HG03575 (cell line): ENCODE measurements around the gene CHD6.

Experiments used
- ATAC-seq: cut with Tn5 transposase; IDR thresholded peaks from one replicate; pipeline ENCODE4 v1.9.1; 2021; ENCODE audit not compliant: unreplicated experiment, insufficient number of reproducible peaks, low FRiP score; ENCODE audit errors: extremely low read depth

The CHD6 gene

DNA sequence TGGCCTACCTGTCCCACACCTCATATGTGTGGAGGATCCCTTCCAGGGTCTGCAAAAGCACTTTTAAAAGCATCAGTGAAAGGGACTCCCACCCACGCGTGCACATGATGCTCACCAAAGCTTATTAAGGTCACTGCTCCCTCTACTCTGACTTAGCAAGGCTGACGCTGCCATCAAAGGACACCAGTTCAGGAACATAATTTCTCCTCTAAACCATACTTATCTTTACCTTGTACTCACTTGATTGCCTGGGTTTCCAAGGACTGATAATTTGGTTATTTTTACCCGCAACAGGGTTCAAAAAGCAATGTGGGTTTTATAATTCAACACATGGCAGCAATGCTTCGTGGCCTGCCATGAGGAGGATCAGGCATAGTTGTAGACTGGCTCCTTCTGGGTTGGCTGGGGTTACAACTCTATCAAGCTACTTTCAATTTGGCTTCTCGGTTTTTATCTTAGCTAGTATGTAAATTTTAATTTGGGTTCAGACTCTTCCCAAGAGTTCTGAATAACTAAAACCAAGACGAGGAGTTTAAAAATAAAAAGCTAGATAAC, 199.4 kb downstream of the CHD6 start:
- no peak for ATAC-seq

DNA sequence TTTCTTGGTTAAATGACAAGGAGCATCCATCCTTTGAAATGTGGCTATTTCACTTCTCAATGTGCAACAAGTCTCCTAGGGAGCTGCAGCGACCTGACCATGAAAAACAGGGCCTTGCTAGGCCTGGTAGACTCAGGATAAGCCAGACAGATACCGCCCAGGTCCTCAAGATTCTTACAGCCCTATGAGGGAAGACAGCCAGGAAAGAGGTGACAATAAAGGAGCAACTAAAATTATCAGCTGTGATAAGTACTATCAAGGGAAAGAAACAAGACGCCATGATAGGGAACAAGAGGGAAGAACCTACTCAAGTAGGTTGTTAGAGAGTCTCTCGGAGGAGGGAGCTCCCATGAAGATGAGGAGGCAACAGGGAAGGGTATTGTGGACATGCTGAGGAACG, 200.1 kb downstream of the CHD6 start:
- no peak for ATAC-seq

DNA sequence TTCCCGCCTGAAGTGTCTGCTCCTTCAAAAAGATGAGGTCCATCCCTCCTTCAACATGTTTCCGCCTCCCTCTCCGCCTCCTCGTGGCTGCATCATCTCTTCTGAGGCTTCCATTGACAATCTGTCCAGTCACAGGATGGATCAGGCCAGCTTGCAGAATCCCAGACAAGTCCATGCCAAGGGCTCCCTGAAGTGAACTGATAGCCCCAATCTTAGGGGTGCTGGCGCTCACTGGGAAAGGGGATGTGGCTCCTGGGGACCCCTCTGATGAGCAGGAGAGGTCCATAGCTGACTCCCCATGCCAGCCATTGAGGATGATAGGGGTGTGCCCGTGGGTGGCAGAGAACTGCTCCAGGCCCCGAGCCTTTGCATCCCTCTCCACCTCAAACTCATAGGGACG, 203.0 kb downstream of the CHD6 start:
- no peak for ATAC-seq

DNA sequence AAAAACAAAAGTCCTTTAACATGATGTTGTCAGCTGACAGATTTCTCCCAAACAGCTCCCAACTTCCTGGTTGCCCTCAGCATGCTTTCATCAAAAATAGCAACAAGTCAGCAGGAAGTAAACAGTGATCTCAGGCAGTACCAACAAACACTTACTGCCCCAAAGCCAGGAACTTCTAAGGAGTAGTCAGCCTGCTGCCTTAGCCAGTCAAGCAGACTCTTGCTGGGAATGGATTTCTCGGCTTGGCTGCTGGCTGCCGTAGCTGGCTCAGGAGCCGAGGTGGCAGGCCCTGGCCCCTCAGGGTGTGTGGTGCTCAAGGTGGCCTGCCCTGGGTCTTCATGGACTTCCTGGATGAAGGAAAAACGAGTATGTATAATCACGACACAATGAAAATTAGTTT, 205.0 kb downstream of the CHD6 start:
- ATAC-seq = no peak

DNA sequence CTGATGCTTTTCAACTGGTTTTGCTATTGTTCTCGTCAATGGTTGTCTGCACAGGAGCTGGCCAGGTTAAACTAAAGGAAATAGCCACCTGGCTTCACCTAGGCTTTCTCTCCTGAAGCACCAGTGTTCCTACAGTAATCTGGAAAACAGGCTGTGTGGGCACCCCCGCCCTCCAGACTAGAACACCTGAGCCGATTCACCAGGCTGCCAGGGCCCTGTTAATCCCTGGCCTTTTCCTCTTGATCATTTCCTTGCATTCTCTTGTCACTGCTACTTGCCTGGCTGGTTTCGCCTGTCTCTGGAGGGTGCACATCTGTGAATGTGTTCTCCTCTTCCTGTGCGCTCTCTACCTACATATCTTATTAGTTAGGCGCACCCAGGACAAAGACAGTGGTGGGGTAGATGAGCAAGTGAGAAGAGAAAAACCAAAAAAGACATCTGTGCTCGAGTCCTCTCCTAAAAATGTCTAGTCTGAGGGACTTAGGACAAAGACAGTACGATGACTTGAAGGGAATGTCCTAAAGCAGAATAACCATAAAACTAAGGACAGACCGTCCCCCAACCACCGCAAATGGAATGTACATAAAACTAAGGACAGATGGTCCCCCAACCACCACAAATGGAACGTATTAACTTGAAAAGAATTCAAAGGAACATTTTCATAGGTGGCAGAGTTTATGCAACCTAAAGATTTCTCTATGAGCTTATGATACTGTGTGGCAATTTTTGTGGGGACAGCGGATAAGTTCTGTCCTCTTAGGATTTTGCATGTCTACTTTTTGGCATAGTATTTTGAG, 205.7 kb downstream of the CHD6 start:
- no peak for ATAC-seq

DNA sequence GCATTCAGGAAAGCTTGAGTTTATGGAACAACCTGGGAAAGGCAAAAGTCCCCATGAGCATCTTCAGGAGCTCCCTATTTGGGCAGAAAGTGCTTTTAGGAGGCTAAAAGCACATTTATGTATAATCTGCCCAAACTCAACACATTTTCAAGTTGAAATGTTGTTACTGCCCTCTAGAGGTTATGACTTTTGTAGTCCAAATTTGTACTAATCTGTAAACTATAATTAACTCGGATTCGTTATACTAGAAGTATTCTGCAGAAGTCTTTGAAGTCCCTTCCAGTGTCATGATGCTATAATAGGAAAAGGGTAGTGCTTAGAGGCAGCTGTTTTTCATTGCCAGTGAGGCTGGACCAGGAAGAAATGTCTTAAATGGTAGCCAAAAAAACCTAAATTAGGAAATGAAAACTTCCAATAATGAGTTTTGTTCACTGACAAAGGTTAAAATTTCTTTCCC, 206.8 kb downstream of the CHD6 start:
- no peak for ATAC-seq

DNA sequence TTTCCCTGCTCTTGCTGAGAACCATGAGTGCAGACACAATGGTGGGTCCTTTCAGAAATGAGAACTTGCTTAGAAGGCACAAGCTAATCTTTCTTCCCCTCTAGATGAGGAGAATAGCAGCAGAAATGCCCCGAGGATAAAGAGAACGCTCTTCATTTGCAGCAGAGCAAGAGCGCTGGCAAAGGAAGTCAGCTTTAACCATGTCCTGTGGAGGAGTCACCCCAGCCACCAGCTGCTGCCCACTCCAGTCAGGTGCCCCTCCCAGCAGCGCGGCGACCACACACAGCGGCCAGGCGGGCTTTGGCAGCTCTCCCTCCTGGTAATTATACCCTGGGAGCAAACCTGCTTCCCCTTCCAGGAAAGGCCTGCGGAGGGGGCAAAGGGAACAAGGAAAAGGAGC, 209.2 kb downstream of the CHD6 start:
- no peak for ATAC-seq

DNA sequence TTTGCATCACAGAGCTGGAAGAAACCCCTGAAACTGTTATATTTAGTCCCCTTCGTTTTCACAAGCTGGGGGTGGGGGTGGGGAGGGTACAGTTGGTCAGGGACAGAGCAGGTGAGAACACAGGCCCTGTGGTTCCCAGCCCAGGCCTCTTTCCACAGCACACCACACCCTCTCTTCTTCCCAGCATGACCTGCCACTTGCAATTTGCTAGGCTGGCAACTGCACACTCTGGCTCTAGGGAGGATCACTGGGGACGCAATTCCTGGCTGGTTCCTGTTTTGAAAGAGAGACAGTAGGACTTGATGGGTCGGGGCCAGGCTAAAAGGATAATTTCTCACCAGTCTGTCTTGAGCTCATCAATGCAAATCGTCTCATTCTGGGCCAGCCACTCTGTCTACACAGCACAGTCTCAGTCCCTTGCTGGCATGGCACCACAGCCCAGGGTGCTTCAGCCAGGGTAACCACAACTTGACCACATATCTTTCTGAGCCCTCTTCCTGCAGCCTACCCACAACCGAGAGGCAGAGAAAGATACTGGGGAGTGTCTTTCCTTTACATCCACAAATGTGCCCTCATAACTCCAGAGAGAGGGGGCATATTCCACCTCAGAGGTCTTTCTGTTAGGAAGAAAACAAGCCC, 209.9 kb downstream of the CHD6 start:
- no peak for ATAC-seq

DNA sequence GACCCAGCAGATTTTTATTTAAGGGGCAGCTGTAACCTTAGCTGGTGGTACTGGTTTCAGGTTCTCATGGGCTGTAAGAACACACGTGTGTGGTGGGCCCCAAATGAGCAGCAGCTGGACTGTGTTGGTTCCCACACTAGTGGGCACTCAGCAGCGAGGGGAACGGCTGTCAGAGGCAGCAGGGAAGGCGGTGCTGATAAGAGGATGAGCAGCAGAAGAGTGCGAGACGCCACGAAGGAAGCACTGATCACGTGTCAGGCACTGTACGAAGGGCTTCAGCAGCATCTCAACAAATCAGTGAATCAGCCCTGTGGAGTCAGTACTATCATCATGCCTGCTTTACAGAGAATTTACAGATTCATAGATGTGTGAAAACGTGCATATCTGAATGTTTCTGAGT, 210.6 kb downstream of the CHD6 start:
- no peak for ATAC-seq

DNA sequence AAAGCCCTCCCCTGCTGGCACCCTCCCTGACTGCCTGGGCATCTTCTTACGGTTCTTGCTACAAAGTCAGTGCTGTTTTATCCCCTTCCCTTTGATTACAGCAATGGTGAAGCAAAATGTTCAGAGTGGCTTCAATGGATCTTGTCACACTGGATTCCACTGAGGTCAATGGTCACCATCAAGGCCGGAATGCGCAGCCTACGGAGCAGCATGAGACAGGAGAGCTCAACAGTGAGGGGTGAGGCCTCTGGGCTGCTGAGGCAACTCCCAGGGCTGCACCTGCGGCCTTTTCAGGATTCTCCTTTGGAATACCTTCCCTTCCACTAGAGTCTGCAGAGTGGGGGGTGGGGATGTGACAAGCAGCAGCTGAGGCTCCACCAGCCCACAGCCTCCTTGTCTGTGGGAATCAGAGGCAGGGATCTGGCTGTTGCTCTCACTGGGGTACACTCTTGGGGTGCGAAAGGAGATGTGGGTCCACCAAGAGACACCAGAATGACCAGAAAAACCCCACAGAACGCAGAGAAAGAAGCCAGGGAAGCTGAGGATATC, 211.2 kb downstream of the CHD6 start:
- no peak for ATAC-seq

DNA sequence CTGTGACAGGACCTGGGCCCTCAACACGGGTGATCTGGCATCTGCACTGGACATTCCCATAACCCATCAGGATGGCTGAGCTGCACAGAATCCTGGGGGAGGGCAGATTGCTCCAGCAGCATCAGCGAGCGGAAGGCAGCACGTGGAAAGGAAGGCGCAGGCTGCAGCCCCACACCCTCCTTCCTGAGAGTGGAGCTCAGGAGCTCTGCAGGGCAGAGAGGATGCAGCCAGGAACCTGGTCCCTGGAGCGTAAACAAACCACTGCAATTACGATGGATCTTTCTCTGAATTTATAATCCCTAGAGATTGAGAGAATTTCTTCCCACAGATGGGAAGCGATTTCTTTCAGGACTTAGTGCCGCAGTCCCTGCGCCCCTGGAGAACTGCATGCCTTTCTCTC, 211.8 kb downstream of the CHD6 start:
- ATAC-seq = no peak

DNA sequence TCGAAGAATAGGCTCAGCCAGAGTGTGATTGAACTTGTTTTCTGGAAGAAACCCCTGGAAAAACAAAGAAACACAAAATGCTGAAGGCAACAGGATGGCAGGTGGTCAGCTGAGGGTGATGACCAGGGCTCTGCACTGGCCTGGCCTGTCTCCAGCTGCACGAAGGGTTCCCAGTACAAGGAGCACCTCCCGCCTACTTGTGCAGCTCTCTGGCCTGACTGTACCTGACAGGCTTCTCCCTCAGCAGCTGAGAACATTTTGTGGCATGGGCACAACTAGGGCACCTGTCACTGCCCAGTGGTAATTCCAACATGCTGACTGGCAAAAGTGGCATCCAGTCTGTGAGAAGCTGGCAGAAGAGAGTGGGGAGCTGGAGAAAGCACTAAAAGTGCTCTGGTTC, 212.7 kb downstream of the CHD6 start:
- no peak for ATAC-seq

DNA sequence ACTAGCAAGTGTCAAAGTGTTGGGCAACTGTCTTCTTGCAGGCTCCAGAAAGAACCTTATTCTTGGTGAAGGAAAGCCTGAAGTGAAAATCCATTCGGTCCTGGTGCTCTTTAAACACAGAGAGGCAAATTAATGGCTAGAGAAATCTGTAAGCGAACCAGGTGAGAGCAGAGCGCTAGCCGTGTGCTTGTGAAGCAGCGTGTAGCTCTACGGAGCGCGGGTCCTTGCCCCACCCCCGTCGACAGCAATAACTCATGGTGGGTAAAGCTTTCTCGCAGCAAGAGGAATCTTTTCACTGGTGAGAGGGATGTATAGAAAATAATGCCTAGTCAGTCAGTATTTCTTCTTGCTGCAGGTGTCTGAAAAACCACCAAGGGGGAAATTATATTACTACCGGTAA, 214.6 kb downstream of the CHD6 start:
- ATAC-seq = no peak

DNA sequence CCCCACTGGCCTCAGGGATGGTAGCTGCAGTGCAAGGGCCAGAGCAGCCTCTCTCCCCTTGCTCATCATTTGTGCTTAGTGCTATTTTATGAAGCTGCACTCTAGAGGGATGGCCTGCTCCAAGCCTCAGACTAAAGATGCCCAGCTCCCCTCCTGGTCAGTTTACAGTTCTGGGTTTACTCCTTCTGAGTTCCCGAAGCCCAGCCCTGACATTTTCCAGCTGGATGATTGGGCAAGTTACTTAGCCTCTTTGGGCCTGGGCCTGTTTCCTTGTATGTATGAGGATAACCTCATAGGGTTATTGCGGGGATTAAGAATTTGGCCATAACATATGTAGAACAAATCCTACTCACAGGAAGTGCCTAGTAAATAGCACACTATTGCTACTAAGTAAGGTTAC, 219.8 kb downstream of the CHD6 start:
- no peak for ATAC-seq

DNA sequence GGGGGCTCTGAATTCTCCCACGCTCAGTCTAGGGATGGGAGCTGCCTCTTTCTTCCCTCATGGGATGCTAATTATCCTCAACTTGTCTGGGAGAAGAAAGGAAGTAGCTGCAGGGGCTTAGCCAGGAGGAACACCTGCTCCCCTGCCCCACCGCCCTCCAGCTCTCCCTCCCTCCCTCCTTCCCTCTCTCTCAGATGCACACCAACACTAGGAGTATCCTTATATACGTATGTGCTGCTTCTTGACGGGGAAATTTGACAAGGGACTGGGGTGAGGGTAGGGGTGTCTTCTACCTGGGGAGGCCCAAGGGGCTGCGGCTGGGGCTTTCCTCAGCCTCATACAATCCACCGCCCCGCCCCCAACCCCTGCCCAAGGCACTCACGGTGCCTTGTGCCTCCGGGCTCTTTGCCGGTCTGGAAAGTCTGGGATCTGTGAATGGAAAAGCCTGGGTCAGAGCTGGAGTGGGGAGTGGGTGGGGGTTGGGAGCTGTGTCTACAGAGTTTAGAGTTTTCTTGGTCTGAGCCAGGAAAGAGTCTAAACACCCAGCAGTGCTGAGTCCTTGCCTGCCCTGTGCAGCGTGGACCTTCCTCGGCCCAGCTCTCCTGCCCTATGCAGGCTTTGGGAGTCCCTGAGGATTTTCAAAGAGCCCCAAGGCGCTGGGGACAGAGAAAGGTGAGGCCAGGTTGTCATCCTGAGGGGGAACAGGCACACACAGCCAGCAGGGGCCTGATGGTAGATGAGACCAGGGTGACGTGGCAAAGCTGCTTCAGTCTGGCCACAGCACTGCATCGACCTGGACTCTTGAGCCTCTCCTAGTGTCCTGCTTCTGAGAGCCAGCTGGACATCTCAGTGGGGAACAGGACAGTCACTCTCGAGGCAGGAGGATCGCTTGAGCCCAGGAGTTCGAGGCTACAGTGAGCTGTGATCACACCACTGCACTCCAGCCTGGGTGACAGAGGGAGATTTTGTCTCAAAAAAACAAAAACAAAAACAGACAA, 222.2 kb downstream of the CHD6 start:
- no peak for ATAC-seq

DNA sequence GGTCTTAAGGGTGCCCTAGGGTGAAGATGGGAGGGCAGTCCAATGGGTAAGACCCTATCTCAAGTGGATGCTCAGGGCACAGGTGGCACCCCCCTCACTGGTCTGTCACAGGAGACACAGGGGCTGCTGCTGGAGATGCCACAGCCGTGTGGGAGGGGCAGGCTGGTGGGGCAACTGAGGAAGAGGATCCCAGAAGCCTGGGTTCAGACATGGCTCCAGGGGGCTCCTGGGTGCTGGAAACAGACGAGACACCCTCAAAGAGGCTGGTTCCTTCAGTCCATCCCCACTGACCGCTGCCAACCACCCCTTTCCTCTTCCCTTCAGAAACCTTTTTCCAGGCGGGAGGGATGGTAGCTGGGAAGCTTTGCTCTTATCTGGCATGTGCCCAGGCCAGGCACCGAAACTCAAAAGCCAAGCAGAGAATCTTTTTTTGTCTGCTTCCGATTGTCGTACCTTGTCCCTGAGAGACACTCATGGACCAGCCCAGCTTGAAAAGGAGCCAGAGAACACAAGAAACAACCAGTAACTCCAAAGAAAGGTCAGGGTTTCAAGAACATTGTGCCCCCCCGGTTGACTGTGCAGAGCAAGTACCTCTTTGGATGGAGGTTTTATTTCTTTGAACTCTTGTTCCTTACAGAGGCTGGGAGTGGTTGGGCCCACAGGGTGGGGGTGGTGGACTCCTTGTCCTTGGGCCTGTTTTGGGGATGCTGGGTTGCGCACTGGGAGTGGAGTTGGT, 223.1 kb downstream of the CHD6 start:
- ATAC-seq = no peak

DNA sequence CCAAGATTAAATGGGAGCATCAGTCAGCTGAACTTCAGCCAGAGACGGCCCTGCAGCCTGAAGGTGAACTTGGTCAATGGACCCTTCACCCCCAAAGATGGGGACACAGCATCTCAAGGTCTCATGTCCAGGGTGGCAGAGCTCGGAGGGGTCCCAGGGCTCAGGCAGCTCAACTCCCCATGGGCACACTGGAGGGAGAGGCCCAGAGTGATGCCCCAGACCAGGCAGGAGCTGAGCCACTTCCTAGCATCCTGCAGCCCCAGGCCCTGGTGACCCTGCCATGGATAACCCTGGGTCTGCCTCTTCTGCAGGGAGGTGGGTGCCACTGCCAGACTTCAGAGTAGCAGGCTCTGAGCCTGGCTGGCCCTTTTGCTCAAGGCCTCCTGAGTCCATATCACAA, 224.1 kb downstream of the CHD6 start:
- ATAC-seq = no peak

DNA sequence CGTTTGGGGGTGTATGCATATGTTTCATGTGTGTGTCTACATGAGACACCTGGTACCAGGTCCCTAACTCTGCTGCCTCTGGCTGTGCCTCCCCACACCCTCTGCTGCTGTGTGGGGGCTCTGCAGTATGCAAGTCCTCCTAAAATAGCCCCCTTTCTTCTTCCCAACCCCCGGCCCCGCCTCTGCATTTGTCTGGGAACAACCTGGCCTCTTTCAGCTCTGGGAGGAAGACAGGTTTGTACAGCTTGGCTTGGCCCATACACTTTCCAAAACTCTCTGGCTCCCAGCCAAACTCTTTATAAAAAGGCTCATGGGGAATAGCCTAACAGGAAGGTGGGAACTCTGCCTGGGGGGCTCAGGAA, 224.5 kb downstream of the CHD6 start:
- no peak for ATAC-seq
